Measurements from ENCODE around the gene SURF1.
"Not testable (repeated sequence)": the region's sequence is repeated elsewhere in the genome, so short reads cannot be mapped to it uniquely, and the experiment has no call there.

SURF1 gene

DNA sequence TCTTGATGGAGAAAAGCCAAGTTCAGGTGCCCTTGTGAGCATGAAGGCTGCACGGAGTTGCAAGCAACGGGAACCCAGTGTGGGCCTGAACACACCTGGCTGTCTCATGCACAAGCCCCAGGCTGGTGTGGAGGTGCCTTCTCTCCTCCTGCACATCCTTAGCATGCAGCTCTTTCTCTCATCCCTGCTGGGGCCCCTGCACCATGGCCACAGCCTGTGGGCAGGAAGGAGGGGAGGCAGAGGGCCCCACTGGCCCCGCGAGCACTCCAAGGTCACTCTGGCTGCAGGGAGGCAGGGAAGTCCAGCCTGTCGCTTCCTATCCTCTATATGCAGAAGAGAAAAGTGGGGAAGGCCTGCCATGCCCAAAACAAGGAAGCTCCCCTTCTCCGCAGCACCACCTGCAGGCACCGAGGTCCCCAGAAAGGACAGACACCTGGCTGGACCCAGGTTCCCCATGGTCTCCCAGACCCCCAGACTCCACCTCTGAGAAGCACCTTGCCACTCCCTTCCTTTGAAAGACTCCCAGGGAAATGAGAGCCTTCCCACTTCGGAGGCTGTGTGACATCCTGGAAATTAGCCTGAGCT, 38.5 kb upstream of the SURF1 start:
- DNase-seq (ENCODE audit: low read depth), result no peak
- no peak overlapping the region for H3K4me3 ChIP-seq (ENCODE audit: low read depth, low read length)
- TF ChIP-seq MAX (IDR thresholded peaks at IDR 0.05; ENCODE audit: low read depth, low read length) (no peak), MYC (IDR thresholded peaks at IDR 0.05; ENCODE audit: low read depth, low read length) (no peak), CTCF (IDR thresholded peaks at IDR 0.05; ENCODE audit: low read depth, low read length) (no peak), POLR2A (IDR thresholded peaks at IDR 0.05; ENCODE audit: extremely low read depth, insufficient read length) (no peak)

DNA sequence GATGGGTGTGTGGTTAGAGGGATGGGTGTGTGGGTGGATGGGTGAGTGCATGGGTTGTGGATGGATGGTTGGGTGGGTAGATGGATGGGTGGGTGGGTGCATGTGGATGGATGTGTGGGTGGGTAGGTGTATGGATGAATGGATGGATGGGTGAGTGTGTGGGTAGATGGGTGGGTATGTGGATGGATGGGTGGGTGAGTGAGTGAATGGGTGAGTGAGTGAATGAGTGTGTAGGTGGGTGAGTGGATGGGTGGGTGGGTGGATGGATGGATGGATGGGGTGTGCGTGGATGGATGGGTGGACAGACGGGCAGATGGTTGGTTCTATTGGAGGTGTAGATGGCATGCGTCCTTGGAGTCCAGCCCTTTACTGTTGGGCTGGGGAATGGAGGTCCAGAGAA, 37.1 kb upstream of the SURF1 start:
- no peak for TF ChIP-seq POLR2A (IDR thresholded peaks at IDR 0.05; ENCODE audit: extremely low read depth, insufficient read length)
- TF ChIP-seq CTCF (IDR thresholded peaks at IDR 0.05; ENCODE audit: low read depth, low read length), result no peak
- TF ChIP-seq MYC (IDR thresholded peaks at IDR 0.05; ENCODE audit: low read depth, low read length), result no peak
- TF ChIP-seq MAX (IDR thresholded peaks at IDR 0.05; ENCODE audit: low read depth, low read length), result no peak
- no peak overlapping the region for H3K4me3 ChIP-seq (ENCODE audit: low read depth, low read length)
- no peak for DNase-seq (ENCODE audit: low read depth)

GRCh38 chr9:133392308-133392707, 36.0 kb upstream of the SURF1 start:
- not testable (repeated sequence) for H3K4me3 ChIP-seq (ENCODE audit: low read depth, low read length); DNase-seq (ENCODE audit: low read depth)

- not testable (repeated sequence) for DNase-seq (ENCODE audit: low read depth); H3K4me3 ChIP-seq (ENCODE audit: low read depth, low read length)
These were observed 35.2 kb upstream of the SURF1 start for GRCh38 chr9:133391449-133391848.

DNA sequence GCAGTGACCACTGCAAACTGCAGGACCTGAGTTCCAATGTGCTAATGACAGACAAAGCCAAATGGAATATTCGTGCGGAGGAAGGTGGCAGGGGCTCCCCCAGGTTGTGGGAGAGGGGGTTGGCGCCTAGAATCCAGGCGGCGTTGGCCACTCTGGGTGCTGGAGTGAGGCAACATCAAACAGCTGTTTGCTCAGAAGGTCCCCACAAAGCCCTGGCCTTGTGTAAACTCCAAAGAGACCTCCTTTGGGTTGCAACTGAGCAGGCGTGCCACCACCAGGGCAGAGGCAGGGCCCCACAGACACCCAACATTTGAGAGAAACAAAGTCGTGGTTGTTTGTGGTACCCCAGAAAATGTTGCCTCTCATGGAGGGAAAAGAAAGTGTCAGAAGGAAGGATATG, 34.4 kb upstream of the SURF1 start:
- TF ChIP-seq MYC (IDR thresholded peaks at IDR 0.05; ENCODE audit: low read depth, low read length), result no peak
- no peak for TF ChIP-seq POLR2A (IDR thresholded peaks at IDR 0.05; ENCODE audit: extremely low read depth, insufficient read length)
- TF ChIP-seq MAX (IDR thresholded peaks at IDR 0.05; ENCODE audit: low read depth, low read length), result no peak
- no peak for TF ChIP-seq CTCF (IDR thresholded peaks at IDR 0.05; ENCODE audit: low read depth, low read length)
- H3K4me3 ChIP-seq (ENCODE audit: low read depth, low read length), result no peak overlapping the region
- no peak for DNase-seq (ENCODE audit: low read depth)

GRCh38 chr9:133389562-133389961, 33.3 kb upstream of the SURF1 start:
- no peak for DNase-seq (ENCODE audit: low read depth)
- no peak overlapping the region for H3K4me3 ChIP-seq (ENCODE audit: low read depth, low read length)
- TF ChIP-seq POLR2A (IDR thresholded peaks at IDR 0.05; ENCODE audit: extremely low read depth, insufficient read length), result no peak
- TF ChIP-seq MYC (IDR thresholded peaks at IDR 0.05; ENCODE audit: low read depth, low read length), result no peak
- TF ChIP-seq CTCF (IDR thresholded peaks at IDR 0.05; ENCODE audit: low read depth, low read length), result no peak
- TF ChIP-seq MAX (IDR thresholded peaks at IDR 0.05; ENCODE audit: low read depth, low read length), result no peak

DNA sequence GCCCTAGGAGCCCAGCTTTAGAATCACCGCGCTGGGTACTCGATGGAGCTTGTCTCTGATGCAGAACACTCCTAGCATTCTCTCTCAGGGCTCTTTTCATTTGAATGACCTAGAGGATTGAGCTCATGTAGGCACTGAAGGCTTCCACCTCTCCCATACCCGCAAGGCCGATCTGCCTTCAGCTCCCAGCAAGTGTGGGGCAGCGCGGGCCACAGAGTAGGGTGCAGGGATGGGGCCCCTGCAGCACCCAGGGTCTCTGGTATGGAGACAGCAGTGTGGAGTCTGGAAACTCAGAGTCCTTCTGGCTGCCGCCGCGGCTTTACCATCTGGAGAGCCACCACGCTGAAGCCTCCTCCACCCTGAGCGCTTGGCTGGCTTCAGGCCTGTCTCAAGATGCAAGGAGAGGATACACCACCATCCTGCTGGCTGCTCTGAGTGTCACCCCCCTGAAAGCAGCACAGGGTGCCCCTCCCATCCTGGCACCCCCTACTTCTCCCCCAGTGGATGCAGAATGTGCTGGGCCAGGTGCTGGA, 32.8 kb upstream of the SURF1 start:
- DNase-seq (ENCODE audit: low read depth), result no peak
- H3K4me3 ChIP-seq (ENCODE audit: low read depth, low read length), result no peak overlapping the region
- TF ChIP-seq MYC (IDR thresholded peaks at IDR 0.05; ENCODE audit: low read depth, low read length) (no peak), POLR2A (IDR thresholded peaks at IDR 0.05; ENCODE audit: extremely low read depth, insufficient read length) (no peak), CTCF (IDR thresholded peaks at IDR 0.05; ENCODE audit: low read depth, low read length) (no peak), MAX (IDR thresholded peaks at IDR 0.05; ENCODE audit: low read depth, low read length) (no peak)

Data from NB4 (cell line).